Ovary (tissue), 9 donors: ENCODE results near the gene HEPH. TPM values are rescaled to one million over a fixed set of nuclear protein-coding genes. Genes with fewer than 3 reads are reported as not detected.

Source experiments
- DNase-seq, 5 donors: peaks; one replicate each; pipeline ENCODE4 v3.0.0-alpha.2; 2019 to 2020
- H3K27ac ChIP-seq, 2 donors: fragments of 200-600 bp; one replicate each; pipeline versions ENCODE4 v1.5.1 to v1.8.0; 2019 to 2022
- H3K27me3 ChIP-seq: fragments of 200-600 bp; one replicate; pipeline ENCODE4 v1.8.0; 2022
- H3K36me3 ChIP-seq: fragments of 200-600 bp; sonication (generic); one replicate; pipeline ENCODE4 v1.5.1; 2019
- H3K4me1 ChIP-seq: one replicate; pipeline ENCODE4 v1.8.1; 2013; ENCODE audit warnings: mild to moderate bottlenecking, moderate library complexity; ENCODE audit not compliant: insufficient read depth
- H3K4me3 ChIP-seq: fragments of 200-600 bp; sonication (generic); one replicate; pipeline ENCODE4 v1.5.1; 2017
- H3K9me3 ChIP-seq, 2 donors: fragments of 200-600 bp in 1 of 2; sonication (generic) in 1 of 2; one replicate each; pipeline versions ENCODE4 v1.5.1 to v1.8.1; 2013 to 2019; ENCODE audit warnings: mild to moderate bottlenecking in 1 of 2, moderate library complexity in 1 of 2
- EP300 ChIP-seq: sonication (generic); formaldehyde crosslinking; IDR thresholded peaks from one replicate; pipeline ENCODE4 v1.6.1; 2017; ENCODE audit warnings: antibody characterized with exemption
- POLR2A ChIP-seq: fragments of 450-650 bp; IDR thresholded peaks from one replicate; pipeline ENCODE4 v1.6.1; 2017; ENCODE audit warnings: antibody characterized with exemption, mild to moderate bottlenecking, moderate library complexity
- WGBS, 3 donors: extraction: QIAGEN DNeasy Blood & Tissue Kit in 1 of 3; methylation state at CpG; one replicate each; pipeline versions ENCODE4 v1.1.5 to v1.1.7; 2013 to 2017; 5-methylcytosine and 5-hydroxymethylcytosine counted together
- intact Hi-C, 4 donors: fragments of 100-400 bp; cut with DNase I; formaldehyde crosslinking; loops; one replicate each; pipeline versions ENCODE4 v1.11.0 to v1.15.1; 2022 to 2023
- polyA plus RNA-seq, 2 donors: library from polyadenylated mRNA; stranded (reverse); fragments of 200-250 nt in 1 of 2; fragments of 350-450 nt in 1 of 2; fragmentation: Illumina TruSeq in 1 of 2; extraction: RNeasy Lipid Tissue Mini Kit (QIAGEN cat#74804) in 1 of 2; gene quantifications; one replicate each; pipeline ENCODE4 v1.2.3, GENCODE V29; 2013 to 2014
- total RNA-seq, 7 donors: library from RNA; depleted of rRNA in 2 of 7; stranded (reverse); fragments of >200 nt in 2 of 7; fragmentation: NEBNext Ultra II Directional in 3 of 7; extraction: Animal tissue kit (Norgen Biotek cat#: 25700) in 3 of 7; gene quantifications; one replicate each; pipeline versions ENCODE4 v1.1.0 to v1.2.4, GENCODE V29; 2016 to 2023
- TF ChIP-seq, protein P1 (sequence below), 3 donors: fragments of 450-650 bp in 2 of 3; fragments of 200-600 bp in 1 of 3; IDR thresholded peaks; one replicate each; pipeline versions ENCODE4 v1.5.1 to v1.8.0; 2016 to 2022; ENCODE audit warnings: antibody characterized with exemption in 3 of 3, mild to moderate bottlenecking in 1 of 3
- donor health status: DM: no; HTN: no; CAD: no; lungs with moderate emphysema.
- donor health status: DM: no; HTN: no; CAD: no.
- donor health status: Bipolar disorder and iron deficiency.
- donor health status: DM: yes; HTN: yes; CAD: no.
- donor health status: DM: no; HTN: no; CAD: no.
- donor health status: DM: yes; HTN: yes; CAD: no.

Gene HEPH
- total and polyA plus RNA-seq, 9 donors: 17.1 to 56.9 (median 21.0) TPM

DNA sequence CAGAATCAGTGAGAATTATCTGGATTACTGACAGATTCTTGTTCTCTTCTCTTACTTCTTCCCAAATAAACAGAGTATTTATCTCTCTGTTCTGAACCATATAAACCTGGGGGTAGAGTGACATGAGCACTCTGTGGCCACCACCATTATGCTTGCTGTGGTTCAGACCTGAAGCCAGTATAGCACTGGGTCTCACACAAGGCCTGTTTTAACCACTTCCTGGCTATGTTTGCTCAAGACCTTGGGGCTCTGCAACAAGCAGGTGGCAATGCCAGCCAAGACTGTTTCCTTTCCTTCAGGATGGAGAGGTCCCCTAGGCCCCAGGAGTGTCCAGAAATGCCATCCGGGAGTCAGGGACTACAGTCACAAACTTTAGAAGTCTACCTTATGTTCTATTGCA, 21.7 kb upstream of the HEPH start:
- intact Hi-C loops: no loop called here
- Histone ChIP-seq H3K36me3 (no peaks in the 10 kb centered on the region), H3K9me3 (no peaks in the 10 kb centered on the region), H3K4me1 (no peaks in the 10 kb centered on the region), H3K4me3 (no peak overlapping the region), H3K27me3 (no peaks in the 10 kb centered on the region), H3K27ac (no peak overlapping the region)
- DNase-seq: no peak
- TF ChIP-seq POLR2A (no peak), EP300 (no peak)
- TF ChIP-seq, protein P1, sequence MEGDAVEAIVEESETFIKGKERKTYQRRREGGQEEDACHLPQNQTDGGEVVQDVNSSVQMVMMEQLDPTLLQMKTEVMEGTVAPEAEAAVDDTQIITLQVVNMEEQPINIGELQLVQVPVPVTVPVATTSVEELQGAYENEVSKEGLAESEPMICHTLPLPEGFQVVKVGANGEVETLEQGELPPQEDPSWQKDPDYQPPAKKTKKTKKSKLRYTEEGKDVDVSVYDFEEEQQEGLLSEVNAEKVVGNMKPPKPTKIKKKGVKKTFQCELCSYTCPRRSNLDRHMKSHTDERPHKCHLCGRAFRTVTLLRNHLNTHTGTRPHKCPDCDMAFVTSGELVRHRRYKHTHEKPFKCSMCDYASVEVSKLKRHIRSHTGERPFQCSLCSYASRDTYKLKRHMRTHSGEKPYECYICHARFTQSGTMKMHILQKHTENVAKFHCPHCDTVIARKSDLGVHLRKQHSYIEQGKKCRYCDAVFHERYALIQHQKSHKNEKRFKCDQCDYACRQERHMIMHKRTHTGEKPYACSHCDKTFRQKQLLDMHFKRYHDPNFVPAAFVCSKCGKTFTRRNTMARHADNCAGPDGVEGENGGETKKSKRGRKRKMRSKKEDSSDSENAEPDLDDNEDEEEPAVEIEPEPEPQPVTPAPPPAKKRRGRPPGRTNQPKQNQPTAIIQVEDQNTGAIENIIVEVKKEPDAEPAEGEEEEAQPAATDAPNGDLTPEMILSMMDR (IDR thresholded peaks at IDR 0.05): no peak
- WGBS, 3 donors: 38 to 75% (median 61%) methylated on average over 1 of the region's 1 CpG

DNA sequence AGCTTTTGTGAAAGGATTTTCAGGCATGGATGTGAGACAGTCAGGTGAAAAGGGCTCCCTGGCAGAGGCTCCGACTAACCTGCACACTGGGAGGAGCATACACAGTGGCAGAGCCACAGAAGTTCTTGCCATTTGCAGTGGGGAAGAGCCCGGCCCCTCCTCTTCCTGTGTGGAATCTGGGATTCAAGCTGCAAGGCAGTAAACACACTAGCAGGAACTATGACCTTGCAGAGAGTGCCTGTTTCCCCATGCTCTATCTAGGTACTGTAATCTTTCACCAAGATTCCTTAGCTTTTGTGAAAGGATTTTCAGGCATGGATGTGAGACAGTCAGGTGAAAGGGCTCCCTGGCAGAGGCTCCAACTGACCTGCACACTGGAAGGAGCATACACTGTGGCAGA, 19.8 kb upstream of the HEPH start:
- TF ChIP-seq, protein P1 (IDR thresholded peaks at IDR 0.05): no peak
- no peak for TF ChIP-seq POLR2A
- TF ChIP-seq EP300: no peak
- Histone ChIP-seq H3K36me3 (no peaks in the 10 kb centered on the region), H3K4me1 (no peaks in the 10 kb centered on the region), H3K9me3 (no peaks in the 10 kb centered on the region), H3K4me3 (no peak overlapping the region), H3K27ac (no peak overlapping the region), H3K27me3 (no peaks in the 10 kb centered on the region)
- DNase-seq: no peak
- WGBS, 3 donors: 61 to 71% (median 68%) methylated on average over 2 of the region's 2 CpGs
- intact Hi-C loops: no loop called here

DNA sequence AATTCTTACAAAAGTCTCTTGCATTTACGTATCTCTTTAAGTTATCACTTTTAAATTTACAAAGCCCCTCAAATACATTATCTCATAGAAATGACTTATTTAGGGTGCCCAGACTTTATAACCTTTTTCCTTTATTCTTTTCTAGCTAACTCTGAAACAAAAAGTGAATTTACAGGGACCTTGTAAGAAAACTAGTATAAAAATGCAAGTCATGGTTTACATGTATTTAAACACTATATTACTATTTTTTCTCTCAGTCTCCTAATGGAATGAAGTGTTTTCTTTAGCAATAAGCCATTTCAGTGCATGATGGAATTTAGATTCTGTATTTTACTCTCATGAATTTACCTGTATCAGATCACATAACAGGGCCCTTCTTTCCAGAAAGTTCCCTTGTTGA, 14.5 kb upstream of the HEPH start:
- no peaks in the 10 kb centered on the region for H3K36me3 ChIP-seq
- intact Hi-C loops: no loop called here
- WGBS, 3 donors: 81 to 88% (median 87%) methylated on average over 1 of the region's 1 CpG

DNA sequence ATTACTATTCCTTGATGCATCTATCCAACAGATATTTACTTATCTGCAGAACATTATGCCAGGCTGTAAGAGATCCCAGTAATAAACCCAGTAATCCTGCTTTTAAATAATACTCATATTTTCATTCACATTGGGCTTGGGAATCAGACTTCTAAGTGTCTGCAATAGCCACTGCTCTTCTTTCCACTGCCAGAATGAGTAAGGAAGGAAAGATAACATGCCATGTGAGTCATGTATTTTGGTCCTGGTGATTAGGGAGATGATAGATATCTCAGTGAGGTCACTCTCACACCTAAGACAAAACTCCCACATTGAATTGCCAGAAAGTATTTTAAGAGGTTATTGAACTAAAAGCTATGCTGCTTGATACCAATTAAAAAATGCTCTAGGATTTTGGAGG, 13.9 kb upstream of the HEPH start:
- intact Hi-C loops: no loop called here
- H3K36me3 ChIP-seq: no peaks in the 10 kb centered on the region
- TF ChIP-seq POLR2A: no peak
- TF ChIP-seq EP300: no peak
- TF ChIP-seq, protein P1 (IDR thresholded peaks at IDR 0.05): no peak
- no peak for DNase-seq
- H3K4me1 ChIP-seq: no peaks in the 10 kb centered on the region
- no peaks in the 10 kb centered on the region for H3K9me3 ChIP-seq
- no peaks in the 10 kb centered on the region for H3K27me3 ChIP-seq
- H3K4me3 ChIP-seq: no peak overlapping the region
- no peak overlapping the region for H3K27ac ChIP-seq

More for the DNA sequence above, 14.5 kb upstream of the HEPH start:
- no peaks in the 10 kb centered on the region for H3K27me3 ChIP-seq
- no peak overlapping the region for H3K4me3 ChIP-seq
- no peaks in the 10 kb centered on the region for H3K4me1 ChIP-seq
- no peak for TF ChIP-seq POLR2A
- no peak overlapping the region for H3K27ac ChIP-seq
- no peak for DNase-seq
- H3K9me3 ChIP-seq: no peaks in the 10 kb centered on the region

DNA sequence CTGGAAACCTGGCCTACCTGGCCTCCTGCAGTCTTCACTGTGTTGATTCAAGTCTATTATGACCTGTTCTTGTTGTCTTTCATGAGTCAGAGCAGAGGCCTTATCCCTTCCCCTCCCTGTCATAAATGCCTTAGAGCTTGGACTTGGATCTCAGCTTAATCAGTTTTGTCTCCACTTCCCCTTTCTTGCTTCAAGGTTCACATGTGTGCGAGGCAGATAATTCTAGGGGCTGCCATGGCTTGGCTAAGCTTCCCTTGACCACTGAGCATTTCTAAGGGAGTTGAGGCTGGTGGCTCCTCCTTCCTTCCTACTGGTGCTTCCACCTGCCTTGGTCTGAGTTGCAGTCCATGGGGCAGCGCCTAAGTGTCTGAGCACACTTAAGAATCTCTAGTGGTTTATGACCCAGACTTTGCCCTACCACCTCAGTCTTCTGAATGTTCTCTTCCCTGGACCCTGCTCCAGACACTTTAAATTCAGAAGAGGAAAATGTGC, 1.7 kb upstream of the HEPH start:
- Histone ChIP-seq H3K9me3 (no peaks in the 10 kb centered on the region), H3K27me3 (no peaks in the 10 kb centered on the region), H3K36me3 (no peaks in the 10 kb centered on the region), H3K4me1 (no peaks in the 10 kb centered on the region), H3K27ac (no peak overlapping the region), H3K4me3 (no peak overlapping the region)
- TF ChIP-seq POLR2A (no peak), EP300 (no peak)
- TF ChIP-seq, protein P1 (IDR thresholded peaks at IDR 0.05): no peak
- intact Hi-C loops: no loop called here
- WGBS, 3 donors: 66 to 75% (median 67%) methylated on average over 2 of the region's 2 CpGs
- no peak for DNase-seq
